Colonic mucosa (tissue), 4 donors: Measurements from ENCODE around the gene ACVR1C. TPM values are rescaled to one million over a fixed set of nuclear protein-coding genes. Genes with fewer than 3 reads are reported as not detected.

Experiments
- DNase-seq: peaks from one replicate; pipeline ENCODE4 v3.0.0-alpha.2; 2020
- H3K27ac ChIP-seq: fragments of 200-600 bp; one replicate; pipeline ENCODE4 v1.8.0; 2021
- H3K27me3 ChIP-seq: fragments of 200-600 bp; one replicate; pipeline ENCODE4 v1.8.0; 2021
- H3K36me3 ChIP-seq: fragments of 200-600 bp; one replicate; pipeline ENCODE4 v1.8.0; 2021
- H3K4me1 ChIP-seq: fragments of 200-600 bp; one replicate; pipeline ENCODE4 v1.8.0; 2021; ENCODE audit warnings: mild to moderate bottlenecking
- H3K4me3 ChIP-seq: fragments of 200-600 bp; one replicate; pipeline ENCODE4 v1.8.0; 2021
- H3K9ac ChIP-seq, 2 donors: one replicate each; pipeline ENCODE4 v1.7.0; 2013; ENCODE audit warnings: control low read depth in 2 of 2, low read depth in 2 of 2, low read length in 2 of 2
- H3K9me3 ChIP-seq: fragments of 200-600 bp; one replicate; pipeline ENCODE4 v1.8.0; 2021
- intact Hi-C: fragments of 100-400 bp; cut with DNase I; formaldehyde crosslinking; loops from one replicate; pipeline ENCODE4 v1.14.1; 2022
- total RNA-seq, 2 donors: library from RNA; stranded (reverse); fragmentation: NEBNext Ultra II Directional in 1 of 2; extraction: Animal tissue kit (Norgen Biotek cat#: 25700) in 1 of 2; gene quantifications; one replicate each; pipeline ENCODE4 v1.2.1, GENCODE V29; 2021
- TF ChIP-seq, protein P1 (sequence below): fragments of 200-600 bp; IDR thresholded peaks from one replicate; pipeline ENCODE4 v1.8.0; 2022; ENCODE audit warnings: antibody characterized with exemption, mild to moderate bottlenecking
- donor health status: healthy.
- donor health status: DM: no; HTN: no; CAD: no.
- donor health status: DM: no; HTN: no; CAD: no.

The ACVR1C gene
- total RNA-seq, 2 donors from 2014 or later, result 5.7 to 18.2 TPM

DNA sequence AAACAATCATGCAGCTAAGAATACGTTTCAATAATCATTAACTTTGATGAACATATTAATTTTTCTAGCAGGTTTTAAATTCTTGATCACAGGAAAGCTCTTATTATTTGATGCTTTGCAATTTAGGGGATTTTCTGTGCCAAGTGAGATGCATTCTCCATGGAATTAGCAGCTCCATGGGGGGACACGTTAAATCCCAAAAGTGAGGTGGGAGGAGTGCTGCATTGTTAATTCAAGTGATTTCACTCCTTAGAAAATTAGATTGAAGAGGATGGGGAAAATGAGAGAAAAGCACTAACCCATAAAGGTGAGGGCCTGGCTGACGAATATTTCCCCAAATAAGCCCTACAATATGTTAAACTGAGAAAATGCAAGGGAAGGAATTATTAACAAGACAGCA lies 69.2 kb downstream of the ACVR1C start:
- no peaks in the 10 kb centered on the region for H3K36me3 ChIP-seq
- H3K9ac ChIP-seq, result no peak overlapping the region
- TF ChIP-seq, protein P1, sequence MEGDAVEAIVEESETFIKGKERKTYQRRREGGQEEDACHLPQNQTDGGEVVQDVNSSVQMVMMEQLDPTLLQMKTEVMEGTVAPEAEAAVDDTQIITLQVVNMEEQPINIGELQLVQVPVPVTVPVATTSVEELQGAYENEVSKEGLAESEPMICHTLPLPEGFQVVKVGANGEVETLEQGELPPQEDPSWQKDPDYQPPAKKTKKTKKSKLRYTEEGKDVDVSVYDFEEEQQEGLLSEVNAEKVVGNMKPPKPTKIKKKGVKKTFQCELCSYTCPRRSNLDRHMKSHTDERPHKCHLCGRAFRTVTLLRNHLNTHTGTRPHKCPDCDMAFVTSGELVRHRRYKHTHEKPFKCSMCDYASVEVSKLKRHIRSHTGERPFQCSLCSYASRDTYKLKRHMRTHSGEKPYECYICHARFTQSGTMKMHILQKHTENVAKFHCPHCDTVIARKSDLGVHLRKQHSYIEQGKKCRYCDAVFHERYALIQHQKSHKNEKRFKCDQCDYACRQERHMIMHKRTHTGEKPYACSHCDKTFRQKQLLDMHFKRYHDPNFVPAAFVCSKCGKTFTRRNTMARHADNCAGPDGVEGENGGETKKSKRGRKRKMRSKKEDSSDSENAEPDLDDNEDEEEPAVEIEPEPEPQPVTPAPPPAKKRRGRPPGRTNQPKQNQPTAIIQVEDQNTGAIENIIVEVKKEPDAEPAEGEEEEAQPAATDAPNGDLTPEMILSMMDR, result no peak
- H3K4me3 ChIP-seq, result no peak overlapping the region
- intact Hi-C loops, result no loop called here
- no peak overlapping the region for H3K27ac ChIP-seq
- no peaks in the 10 kb centered on the region for H3K27me3 ChIP-seq
- DNase-seq, result no peak
- H3K9me3 ChIP-seq, result no peaks in the 10 kb centered on the region
- H3K4me1 ChIP-seq, result no peaks in the 10 kb centered on the region

DNA sequence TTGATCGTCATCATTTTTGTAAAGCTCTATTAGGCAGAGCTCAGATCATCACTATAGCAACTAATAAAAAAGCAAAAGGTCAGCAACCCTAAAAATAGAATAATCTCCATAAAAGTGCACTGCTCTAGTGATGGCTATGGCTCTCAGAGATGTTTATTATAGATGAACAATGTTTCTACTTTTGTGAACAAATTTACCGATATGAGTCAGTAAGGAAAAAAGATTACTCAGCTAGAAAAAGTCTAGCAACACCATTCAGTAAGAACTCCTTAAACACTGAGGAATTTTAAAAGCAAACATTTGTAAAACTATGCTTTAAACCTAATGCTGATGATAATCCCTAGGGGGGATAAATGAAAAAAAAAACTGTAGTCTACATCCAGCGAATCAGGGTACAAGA lies 69.6 kb downstream of the ACVR1C start:
- intact Hi-C loops, result no loop called here
- Histone ChIP-seq H3K27me3 (no peaks in the 10 kb centered on the region), H3K36me3 (no peaks in the 10 kb centered on the region), H3K9ac (no peak overlapping the region), H3K4me1 (no peaks in the 10 kb centered on the region), H3K27ac (no peak overlapping the region), H3K9me3 (no peaks in the 10 kb centered on the region), H3K4me3 (no peak overlapping the region)
- TF ChIP-seq, protein P1, result no peak
- DNase-seq, result no peak

DNA sequence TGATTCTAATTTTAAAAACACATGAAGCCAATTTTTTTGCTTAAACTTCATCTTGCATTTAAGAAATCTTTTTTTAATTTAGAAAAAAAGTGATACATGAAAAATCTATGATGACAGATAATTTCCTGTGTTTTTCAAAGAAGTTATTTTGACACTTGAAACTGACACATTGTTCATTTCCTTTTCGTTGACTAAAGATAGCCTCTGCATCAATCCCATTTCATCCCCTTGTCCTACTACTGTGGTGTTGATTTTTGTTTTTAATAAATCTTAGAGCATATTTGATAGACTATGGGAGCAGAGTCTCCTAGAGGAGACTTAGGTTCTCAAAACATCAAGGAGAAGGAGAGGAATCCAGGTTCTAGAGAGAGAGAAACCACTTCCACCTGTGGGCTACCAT lies 70.9 kb downstream of the ACVR1C start:
- Histone ChIP-seq H3K27ac (no peak overlapping the region), H3K9me3 (no peaks in the 10 kb centered on the region), H3K4me3 (no peak overlapping the region), H3K9ac (no peak overlapping the region), H3K4me1 (no peaks in the 10 kb centered on the region), H3K36me3 (no peaks in the 10 kb centered on the region), H3K27me3 (no peaks in the 10 kb centered on the region)
- no peak for DNase-seq
- intact Hi-C loops, result no loop called here
- TF ChIP-seq, protein P1, result no peak

DNA sequence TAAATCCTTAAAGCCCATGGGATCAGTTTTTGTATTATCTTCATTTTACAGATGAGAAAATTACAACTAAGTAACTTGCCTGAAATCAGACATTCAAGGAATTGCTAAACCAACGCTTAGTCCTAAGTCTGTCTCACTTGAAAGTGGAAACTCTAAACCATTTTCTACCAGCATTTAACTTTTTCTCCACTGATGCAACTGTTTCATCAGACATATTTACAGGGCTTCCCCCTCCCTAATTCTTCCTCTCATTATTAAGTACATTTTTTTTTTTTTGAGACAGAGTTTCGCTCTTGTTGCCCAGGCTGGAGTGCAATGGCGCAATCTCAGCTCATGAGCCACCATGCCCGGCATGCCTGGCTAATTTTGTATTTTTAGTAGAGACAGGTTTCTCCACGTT lies 88.6 kb downstream of the ACVR1C start:
- intact Hi-C loops, result no loop called here

DNA sequence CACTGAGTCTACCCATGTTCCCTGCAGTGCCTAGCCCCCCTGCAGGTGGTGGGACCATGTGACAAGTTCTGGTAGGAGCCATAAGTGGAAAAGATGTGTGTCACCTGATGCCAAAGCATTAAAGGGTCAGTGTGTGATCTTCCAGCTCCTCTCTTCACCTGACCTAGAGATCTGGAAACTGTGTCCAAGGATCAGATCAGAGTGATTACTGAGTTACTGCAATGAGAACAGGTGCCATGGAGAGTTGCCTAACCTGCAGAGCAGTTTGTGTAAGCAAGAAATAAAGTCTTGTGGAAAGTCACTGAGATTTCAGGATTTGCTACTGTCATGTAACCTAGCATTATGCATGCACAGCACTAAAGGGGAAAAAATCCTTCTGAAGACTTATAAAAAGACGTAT lies 90.6 kb downstream of the ACVR1C start:
- Histone ChIP-seq H3K4me3 (no peak overlapping the region), H3K27me3 (no peaks in the 10 kb centered on the region), H3K9me3 (no peaks in the 10 kb centered on the region), H3K4me1 (no peaks in the 10 kb centered on the region), H3K36me3 (no peaks in the 10 kb centered on the region), H3K9ac (no peak overlapping the region), H3K27ac (no peak overlapping the region)
- DNase-seq, result no peak
- intact Hi-C loops, result no loop called here
- TF ChIP-seq, protein P1, result no peak

More for the DNA sequence above, 88.6 kb downstream of the ACVR1C start:
- Histone ChIP-seq H3K4me3 (no peak overlapping the region), H3K27ac (no peak overlapping the region), H3K36me3 (no peaks in the 10 kb centered on the region), H3K9me3 (no peaks in the 10 kb centered on the region), H3K9ac (no peak overlapping the region), H3K27me3 (no peaks in the 10 kb centered on the region), H3K4me1 (no peaks in the 10 kb centered on the region)
- DNase-seq, result no peak
- TF ChIP-seq, protein P1, result no peak

DNA sequence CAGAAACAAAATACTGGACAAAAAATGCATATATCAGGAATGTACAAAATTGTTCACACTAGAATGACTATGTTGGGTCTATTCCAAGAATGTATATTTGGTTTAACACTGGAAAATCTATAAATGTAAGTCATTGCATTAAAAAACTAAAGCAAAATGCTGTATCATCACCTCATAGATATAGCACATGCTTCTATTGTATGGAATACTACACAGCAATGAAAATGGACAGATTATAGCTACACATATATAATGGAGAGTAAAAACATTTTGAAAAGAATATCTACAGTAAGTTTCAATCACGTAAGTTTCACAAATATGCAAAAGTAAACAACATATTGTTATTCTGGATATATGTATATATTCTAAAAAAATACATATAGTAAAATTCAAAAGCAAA lies 91.8 kb downstream of the ACVR1C start:
- intact Hi-C loops, result no loop called here

More for the DNA sequence above, 91.8 kb downstream of the ACVR1C start:
- H3K36me3 ChIP-seq, result no peaks in the 10 kb centered on the region
- no peak for DNase-seq
- TF ChIP-seq, protein P1, result no peak
- H3K27ac ChIP-seq, result no peak overlapping the region
- no peaks in the 10 kb centered on the region for H3K9me3 ChIP-seq
- no peaks in the 10 kb centered on the region for H3K27me3 ChIP-seq
- no peaks in the 10 kb centered on the region for H3K4me1 ChIP-seq
- H3K9ac ChIP-seq, result no peak overlapping the region
- no peak overlapping the region for H3K4me3 ChIP-seq
